Measurements from ENCODE around the gene COL6A3.

- TF ChIP-seq CHD2 (IDR thresholded peaks at IDR 0.05; ENCODE audit: low read length, partially characterized antibody) (no peak), POLR2AphosphoS5 (IDR thresholded peaks at IDR 0.05; ENCODE audit: low read depth, low read length) (no peak), EZH2phosphoT487 (IDR thresholded peaks at IDR 0.05; ENCODE audit: borderline replicate concordance, low read depth) (no peak)
Measured at GRCh38 chr2:237314198-237314597, 99.8 kb downstream of the COL6A3 start.

Data from SK-N-SH (cell line).